GM18868 (cell line): ENCODE measurements around the gene ZFYVE28.

ENCODE experiments used
- ATAC-seq: cut with Tn5 transposase; IDR thresholded peaks from one replicate; pipeline ENCODE4 v1.9.1; 2021; ENCODE audit warnings: mild to moderate bottlenecking, moderate library complexity; ENCODE audit not compliant: unreplicated experiment

The ZFYVE28 gene

DNA sequence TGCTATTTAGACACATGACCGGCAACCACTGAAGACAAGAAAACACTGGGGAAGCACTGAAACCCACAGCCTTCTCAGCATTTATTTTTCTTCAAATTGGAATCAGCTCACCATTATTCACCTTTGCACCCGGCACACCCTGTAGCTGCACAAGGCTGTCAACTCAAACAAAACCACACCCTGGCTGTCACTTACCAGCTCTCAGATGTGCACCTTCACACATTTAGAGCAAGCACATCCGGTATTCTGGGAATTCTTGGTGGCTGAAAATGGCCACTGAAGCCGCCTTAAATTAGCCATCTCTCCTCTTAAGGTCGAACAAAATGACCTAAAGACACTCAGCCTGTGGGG is 5.9 kb downstream of the ZFYVE28 start:
- peak; percentile 38 for ATAC-seq

DNA sequence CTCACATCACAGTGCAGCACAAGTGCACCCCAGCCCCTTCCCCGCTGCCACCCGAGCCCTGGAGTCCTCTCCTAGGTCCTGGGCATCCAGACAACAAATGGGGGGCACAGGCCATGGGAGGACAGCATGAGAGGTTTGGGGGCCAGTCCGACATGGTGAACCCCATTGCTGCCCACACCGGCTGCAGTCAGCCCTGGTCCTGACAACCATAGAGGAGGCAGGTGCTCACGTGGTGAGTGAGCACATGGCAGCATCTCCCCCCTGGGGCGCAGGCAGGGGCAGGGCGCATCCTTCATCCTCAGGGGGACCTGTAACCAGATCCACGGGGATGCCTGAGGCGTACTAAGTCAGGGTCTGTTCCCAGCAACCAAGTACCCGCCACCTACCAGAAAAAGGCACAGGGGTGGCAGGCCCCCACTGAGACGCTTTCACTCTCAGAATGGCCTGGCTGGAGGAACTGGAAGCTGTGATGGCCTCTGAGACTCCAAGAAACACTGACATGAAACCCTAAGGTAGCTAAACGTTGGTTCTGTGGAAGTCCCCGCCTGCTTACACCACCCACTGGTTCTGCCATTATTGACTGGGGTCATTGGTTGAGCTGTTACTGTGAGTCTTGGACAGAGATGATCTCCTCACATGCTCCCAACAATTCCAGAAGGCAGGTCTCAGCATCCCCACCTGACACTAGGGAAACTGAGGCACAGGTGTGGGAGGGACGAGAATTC is 6.5 kb downstream of the ZFYVE28 start:
- peak; percentile 37 for ATAC-seq

DNA sequence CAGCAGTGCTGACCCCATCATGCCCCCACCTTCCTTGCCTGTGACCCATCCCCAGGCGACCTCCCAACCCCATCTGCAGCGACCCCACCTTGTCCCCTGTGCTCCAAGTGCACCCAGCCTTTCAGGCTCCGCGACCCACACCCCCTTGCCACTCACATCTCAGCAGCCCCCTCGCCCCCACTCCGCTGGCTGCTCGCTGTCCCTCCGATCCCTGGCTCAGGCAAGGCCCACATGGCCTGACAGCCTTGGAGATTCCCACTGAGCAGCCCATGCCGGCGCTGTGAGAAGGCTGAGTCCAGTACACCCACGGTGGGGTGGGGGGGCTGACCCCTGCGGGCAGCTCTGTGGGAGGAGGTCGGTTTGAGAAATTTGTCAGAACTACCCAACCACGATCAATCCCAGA is 9.1 kb downstream of the ZFYVE28 start:
- no peak for ATAC-seq

DNA sequence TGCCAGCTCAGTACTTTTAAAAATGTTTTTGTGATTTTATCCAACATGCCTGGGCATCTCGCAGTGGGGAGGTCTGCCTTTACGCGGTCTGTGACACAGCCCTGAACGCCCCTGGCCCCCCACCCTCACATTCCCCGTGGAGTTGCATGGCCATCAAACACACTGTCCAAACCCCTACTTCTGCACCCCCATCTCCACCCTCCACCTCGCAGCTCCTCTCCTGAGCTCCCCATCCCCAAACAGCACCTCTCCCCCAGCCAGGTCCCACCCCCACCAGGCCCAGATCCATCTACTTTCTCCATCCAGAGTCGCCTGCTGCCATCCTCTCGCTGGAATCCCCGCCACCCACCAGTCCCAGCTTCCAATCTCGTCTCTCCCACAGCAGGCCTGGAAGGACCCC is 9.5 kb downstream of the ZFYVE28 start:
- no peak for ATAC-seq

DNA sequence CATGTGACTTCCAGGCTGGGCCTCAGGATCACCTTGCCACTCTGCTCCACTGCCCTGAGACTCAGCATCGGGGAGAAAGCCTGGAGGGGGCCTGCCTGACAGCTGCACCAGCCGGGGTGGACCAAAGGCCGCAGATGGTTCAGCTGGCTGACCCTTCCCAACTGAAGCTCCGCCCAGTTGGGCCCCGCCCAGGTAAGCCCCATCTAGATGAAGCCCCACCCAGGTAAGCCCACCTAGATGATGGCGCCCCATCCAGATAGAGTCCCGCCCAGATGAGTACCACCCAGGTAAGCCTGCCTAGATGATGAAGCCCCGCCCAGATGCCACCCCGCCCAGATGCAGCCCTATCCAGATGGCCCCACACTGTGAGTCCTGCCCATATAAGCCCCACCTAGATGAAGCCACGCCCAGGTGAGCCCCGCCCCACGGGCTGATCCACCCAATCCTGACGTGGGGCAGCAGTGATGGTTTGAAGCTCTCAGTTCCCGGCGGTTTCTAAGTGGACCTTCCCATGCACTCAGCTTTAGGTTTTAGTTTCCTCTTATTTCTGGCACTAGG is 10.0 kb downstream of the ZFYVE28 start:
- no peak for ATAC-seq

DNA sequence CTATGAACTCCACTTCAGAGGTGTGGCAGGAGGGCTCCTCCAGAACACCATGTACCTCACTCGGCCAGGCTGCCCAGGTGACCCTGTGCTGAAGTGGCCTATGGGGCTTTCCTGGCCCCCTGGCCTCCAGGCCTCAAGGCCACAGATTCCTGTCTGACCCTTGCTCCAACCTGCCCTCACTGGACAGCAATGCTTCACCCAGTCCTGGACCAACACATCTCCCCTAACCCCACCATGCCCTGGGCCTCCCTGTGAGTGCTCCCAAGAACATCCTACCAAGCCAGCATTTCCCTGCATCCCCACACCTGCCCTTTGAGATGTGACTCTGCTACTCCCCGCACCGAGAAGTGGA is 10.5 kb downstream of the ZFYVE28 start:
- no peak for ATAC-seq

DNA sequence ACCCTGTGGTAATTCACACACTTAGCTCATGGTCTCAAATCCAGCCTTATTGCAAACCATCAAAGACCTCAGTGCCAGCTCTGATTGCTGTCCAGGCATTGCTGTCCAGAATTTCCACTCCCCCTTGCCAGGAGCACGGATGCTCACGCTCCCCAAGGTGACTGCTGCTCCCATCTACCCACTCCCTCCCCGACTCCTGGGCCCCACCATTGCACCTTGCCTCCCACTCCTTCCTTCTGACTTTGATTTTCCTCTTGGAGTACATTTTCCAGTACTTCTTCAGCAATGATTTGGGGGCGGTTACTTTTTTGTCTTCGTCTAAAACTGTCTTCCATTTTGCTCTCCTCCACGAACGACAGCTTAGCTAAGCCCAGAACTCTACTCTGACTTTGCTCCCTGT is 11.5 kb downstream of the ZFYVE28 start:
- ATAC-seq, result no peak

DNA sequence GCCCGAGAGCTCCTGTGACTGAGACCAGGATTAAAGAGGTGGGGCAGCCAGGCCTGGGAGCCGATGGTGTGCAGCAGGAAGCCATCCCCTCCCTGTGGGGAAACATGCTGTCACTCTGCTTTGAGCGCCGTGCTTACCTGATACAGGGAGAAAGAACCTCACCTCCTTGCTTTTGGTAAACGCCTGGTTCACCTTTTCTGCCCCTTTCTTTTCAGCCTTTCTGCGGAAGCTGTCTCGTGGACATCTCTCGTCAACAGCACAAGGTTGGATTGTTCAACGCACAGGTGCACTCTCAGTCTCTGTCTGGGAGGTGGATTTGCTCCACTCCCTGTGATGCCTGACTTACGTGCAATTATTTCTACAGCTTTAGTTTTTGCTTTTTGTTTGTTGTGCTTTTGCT is 12.0 kb downstream of the ZFYVE28 start:
- no peak for ATAC-seq

DNA sequence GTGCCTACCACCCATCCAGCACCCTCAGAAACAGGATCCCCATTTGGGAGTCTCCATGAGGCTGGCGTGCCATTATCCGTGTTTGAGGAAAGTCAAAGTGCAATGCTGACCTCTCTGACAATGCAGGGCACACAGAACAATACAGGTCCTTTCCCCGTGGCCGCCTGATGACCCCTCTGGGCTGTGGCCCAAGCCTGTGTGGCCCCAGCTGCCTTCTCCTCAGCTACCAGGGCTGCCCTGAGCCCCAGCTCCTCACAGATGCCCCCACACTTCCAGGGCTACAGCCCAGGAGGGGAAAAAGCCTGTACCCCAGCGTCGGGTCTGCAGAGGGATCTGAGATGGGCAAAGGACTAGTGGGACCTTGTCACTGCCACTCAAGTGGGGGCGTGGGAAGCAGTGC is 15.5 kb downstream of the ZFYVE28 start:
- no peak for ATAC-seq

DNA sequence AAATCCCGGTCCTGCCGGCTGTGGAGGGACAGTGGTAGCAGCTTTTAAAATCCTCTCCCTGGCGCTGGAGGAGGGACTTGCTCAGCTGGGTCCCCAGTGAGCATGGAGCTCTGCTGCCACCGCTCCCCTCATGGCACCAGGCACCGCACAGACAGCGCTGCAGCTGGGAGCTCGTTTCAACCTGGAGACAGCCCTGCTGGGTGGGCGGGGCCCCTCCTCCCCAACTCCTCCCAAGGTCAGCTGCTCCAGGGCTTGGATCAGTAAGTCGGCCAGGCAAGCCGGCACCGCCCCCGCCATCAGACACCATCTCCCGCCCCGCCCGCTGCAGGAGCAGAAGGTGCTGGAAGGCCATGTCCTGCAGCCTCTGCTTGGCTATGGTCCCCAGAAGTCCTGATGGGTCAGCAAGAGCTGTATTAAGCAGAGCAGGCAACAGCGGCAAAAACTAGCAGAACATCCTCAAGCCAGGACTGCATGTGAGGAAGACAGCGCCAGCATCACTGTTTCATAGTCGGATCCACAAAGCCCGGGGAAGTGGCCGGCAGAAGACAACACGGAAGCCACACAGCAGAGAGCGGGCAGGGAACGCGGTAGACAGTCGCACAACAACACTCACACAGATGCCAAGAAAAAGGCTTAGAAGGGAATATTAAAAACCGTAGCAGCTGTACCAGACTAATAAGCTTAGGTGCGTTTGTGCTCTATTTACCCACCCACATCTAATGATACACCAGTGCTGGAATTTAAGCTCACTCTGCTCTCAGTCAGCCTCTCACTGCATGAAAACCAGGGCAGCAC is 16.2 kb downstream of the ZFYVE28 start:
- no peak for ATAC-seq

DNA sequence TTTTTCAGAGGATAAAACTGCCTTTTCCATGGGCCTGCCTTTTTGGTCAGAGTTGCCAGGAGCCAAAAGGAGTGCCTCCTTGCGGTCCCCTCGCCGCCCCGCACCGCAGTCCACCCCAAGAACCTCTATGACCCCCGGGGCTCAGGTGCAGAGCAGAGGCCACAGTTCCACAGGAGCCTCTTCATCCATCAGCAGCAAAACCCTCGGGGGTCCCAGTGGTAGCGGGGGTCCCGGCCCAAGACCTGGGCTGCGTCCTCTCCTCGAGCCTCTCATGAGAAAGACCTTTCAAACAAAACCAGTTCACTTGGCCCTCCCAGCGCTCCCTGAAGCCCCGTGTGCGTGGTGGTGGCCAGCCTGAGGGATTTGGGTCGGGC is 16.8 kb downstream of the ZFYVE28 start:
- no peak for ATAC-seq

DNA sequence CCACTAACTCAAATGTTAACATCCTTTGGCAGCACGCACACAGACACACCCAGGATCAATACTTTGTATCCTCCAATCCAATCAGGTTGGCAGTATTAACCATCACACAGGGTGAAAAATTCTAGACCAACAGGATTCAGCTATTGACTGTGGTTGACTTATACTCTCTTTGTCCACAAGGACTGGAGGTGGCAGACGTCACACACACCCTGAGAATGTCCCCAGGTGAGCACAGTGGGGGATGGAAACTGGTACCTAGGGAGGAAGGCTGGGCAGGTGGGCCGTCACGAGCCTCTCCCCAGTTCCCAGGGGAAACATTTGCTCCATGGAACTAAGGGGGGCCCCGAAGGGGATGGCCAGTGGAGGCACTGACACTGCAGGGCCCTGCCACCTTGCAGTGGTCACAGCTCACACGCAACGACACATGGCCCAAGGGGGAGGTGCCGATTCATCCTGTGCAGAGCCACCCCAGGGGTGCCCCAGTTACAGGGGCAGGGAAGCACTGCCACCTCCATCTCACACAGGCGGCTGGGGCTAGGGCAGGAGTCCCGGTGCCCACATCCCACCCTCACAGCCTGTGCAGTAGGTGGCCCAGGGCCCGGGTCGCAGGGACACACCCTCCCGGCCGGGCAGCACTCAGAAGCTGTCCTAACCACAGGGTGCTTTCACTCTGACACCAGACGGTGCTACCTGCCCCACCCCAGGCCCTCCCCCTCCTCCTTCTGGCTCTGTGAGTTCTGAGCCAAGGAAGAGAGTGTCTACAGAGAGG is 17.4 kb downstream of the ZFYVE28 start:
- no peak for ATAC-seq

DNA sequence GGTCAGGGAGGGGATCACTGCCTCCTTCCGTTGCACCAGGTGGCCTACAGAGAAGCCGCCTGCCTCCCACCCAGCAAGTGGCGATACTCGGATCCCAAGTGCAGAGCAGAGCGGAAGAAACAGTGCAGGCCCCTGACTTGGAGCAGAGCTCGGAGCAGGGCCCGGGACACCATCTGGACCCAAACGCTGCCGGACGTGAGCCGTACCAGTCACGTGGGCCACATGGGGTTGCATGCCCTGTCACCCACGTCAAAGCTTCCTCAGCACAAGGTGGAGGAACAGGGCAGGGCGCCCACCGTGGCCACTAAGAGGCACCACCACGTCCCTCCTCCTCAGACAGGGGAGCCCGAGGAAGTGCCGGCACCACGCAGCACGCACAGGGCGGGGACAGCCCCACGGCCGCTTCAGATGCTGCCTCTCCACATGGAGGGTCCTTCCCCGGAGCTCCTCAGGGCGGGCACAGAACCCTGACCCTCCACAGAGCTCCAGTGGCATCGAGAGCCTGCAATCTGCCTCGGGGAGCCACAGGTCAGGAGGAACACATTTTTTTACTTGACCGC is 18.7 kb downstream of the ZFYVE28 start:
- ATAC-seq, result no peak

DNA sequence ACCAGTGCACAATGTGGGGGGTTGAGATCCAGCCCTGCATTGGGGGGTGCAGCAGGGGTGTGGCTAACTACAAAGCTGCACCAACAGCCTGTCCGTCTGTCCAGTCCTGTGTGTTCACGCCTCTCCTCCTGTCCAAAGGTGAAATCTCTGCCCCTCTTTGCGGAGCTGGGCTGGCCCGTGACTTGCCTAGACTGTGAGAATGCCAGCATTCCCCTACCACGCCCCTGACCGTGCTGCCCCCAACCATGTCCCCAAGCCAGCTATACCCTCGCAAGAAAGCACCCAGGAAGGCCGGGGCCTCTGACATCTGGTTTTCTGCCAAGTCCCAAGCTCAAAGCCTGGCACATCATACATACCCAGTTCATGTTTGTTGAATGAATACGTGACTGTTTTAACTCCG is 19.2 kb downstream of the ZFYVE28 start:
- ATAC-seq, result no peak

DNA sequence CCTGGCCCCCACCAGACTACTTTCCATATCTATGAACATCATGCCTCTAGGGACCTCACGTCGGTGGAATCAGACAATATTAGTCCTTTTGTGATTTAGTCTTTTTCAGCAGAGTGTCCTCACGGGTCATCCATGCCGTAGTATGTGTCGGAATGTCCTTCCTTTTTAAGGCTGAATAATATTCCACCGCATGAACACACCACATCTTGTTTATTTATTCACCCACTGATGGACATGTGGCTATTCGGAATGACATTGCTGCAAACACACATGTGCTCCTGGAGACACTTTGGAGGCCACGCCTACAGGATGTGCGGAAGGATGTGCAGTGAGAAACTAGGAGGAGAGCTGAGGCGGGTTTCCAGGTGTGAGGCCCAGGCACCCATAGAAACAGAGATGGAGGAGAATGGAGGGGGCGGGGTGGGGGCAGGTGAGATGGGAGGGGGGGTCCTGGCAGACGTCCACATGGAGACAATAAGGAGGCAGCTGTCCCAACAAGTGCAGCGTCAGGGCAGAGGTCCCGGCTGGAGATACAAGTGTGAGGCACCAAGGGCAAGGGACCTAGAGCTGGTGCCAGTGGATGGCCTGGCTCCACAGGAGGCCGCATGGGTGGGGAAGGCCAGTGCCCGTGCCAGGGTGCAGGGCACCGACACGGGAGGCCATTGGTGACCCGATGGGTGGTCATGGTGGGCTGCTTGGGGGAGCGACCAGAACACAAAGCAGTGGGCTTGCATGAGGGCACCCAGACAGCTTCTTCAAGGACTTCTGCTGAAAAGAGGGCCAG is 20.7 kb downstream of the ZFYVE28 start:
- no peak for ATAC-seq

DNA sequence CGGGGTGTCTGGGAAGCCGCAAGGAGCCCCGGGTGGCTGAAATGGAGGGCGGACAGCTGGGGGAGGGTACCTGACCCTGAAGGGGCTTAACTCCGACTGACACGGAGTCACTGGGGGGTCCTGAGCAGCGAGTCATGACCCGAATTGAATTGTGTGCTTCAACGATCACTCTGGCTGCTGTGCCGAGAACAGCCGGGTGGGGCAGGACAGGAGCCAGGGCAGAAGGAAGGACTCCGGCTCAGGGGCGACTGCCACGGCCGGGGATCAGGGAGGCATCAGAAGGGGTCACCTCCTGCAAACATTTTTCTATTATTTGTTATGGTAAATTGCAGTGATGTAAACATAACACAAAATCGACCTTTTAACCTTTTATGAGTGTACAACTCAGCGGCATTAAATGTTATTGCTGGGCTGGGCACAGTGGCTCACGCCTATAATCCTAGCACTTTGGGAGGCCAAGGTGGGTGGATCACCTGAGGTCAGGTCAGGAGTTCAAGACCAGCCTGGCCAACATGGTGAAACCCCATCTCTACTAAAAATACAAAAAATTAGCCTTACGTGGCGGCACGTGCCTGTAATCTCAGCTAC is 21.6 kb downstream of the ZFYVE28 start:
- ATAC-seq, result no peak

DNA sequence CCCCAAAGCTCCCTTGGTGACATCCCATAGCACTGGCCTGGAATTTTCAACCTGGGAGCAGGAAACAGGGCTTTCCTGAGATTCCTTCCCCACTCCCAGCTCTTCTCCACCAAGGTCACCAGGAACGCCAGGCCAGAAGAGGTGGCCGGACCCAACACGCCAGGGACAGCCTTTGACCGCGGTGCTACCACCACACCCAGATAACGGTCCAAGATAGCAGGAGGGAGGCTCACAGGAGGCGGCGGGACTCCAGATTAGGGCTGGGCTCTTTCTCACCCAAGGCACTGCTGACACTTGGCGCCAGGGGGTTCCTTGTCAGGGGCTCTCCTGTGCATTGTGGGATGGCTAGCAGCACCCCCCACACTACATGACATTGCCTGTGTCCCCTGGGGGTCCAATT is 22.9 kb downstream of the ZFYVE28 start:
- no peak for ATAC-seq

DNA sequence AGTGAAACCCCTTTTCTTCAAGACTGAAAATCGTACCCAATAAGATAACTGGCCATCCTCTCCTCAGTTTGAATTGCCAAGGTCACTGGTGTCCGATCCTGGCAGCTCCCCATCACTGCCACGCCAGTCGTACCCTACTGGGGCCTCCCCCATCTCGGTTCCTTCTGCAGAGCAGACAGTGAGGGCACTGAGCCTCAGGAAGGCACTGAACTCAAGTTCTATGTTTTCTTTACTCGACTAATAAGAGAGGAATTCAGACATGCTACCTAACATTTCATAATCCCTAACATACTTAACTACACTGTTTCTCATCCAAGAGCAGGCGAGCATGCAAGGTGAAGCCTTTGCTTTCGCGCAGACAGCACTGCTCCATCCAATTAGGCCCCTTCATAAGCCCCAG is 23.4 kb downstream of the ZFYVE28 start:
- ATAC-seq, result no peak

DNA sequence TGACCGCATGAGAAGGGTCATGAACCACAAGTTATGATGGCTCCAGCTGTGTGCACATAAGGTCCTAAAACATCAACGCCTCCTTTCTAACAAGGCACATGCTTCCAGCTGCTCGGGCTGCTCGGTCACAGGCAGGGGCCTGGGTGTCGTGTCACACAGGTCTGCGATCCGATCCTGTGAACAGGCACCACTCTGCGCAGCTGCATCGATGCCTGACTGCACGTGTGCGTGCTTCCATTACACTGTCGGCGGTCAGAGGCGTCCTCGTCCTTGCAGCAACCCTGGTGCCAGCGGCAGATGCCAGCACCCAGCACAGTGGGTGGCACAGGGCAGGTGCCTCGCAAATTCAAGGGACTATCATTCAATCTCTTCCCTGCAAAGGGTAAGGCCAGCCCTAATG is 23.9 kb downstream of the ZFYVE28 start:
- ATAC-seq, result no peak
